ENCODE measurements around the gene WSCD2.

GRCh38 chr12:108177131-108177530 lies 48.0 kb downstream of the WSCD2 start:
- no peak for TF ChIP-seq CTCF (IDR thresholded peaks at IDR 0.05; ENCODE audit: insufficient read depth, low read length)
- TF ChIP-seq POLR2AphosphoS5 (IDR thresholded peaks at IDR 0.05; ENCODE audit: low read depth): no peak
- TF ChIP-seq REST (IDR thresholded peaks at IDR 0.05; ENCODE audit: insufficient replicate concordance, low read depth): no peak
- TF ChIP-seq GABPA (IDR thresholded peaks at IDR 0.05; ENCODE audit: low read depth): no peak
- no peak for TF ChIP-seq SPI1 (IDR thresholded peaks at IDR 0.05; ENCODE audit: borderline replicate concordance, low read depth)

All from HL-60 (cell line).